GM12872 (cell line): ENCODE measurements around the gene MTA3.

Experiments used
- CTCF ChIP-seq: IDR thresholded peaks from 3 replicates; pipeline ENCODE4 v1.5.1; 2011; ENCODE audit warnings: low read depth, mild to moderate bottlenecking, low read length, moderate library complexity; ENCODE audit not compliant: insufficient read depth

Gene MTA3

GRCh38 chr2:42752314-42752713 is 183.9 kb downstream of the MTA3 start:
- TF ChIP-seq CTCF: no peak

DNA sequence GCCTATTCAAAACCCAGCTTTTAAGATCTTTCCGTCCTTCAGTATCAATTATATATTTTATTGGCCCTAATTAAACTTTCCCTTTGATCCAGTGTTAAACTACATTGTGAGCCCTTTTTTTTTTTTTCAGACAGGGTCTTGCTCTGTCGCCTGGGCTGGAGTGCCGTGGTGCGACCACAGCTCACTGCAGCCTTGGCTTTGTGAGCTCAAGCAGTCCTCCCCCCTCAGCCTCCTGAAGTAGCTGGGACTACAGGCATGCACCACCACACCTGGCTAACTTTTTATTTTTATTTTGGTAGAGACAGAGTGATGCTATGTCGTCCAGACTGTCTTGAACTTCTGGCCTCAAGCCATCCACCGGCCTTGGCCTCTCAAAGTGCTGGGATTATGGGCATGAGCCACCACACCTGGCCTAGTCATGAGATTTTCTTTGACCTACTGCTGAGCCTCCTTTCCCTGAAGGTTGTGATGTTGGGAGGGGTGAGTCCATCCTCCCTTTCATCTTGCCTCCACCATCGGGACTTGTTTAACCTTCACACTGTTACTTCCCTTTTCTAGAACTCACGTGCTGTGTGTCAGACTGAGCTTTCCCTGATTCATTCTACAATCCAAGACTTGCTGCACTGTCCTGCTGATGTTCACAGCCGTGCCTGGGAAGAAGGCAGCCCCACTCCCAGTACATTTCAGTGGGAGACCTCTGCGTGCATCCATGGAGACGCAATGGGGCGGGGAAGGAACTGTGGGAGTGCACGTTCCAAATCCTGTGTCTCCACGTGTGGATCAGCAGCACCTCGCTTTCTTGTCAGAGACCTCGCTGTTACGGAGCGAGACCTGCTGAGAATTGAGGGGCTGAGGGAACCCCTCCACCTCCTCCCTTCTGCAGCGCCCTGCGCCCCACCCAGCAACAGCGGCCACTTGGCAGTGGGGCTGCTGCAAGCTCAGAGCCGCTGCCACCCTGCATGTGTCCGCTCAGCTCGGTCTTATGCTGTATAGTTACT is 184.7 kb downstream of the MTA3 start:
- TF ChIP-seq CTCF: no peak

DNA sequence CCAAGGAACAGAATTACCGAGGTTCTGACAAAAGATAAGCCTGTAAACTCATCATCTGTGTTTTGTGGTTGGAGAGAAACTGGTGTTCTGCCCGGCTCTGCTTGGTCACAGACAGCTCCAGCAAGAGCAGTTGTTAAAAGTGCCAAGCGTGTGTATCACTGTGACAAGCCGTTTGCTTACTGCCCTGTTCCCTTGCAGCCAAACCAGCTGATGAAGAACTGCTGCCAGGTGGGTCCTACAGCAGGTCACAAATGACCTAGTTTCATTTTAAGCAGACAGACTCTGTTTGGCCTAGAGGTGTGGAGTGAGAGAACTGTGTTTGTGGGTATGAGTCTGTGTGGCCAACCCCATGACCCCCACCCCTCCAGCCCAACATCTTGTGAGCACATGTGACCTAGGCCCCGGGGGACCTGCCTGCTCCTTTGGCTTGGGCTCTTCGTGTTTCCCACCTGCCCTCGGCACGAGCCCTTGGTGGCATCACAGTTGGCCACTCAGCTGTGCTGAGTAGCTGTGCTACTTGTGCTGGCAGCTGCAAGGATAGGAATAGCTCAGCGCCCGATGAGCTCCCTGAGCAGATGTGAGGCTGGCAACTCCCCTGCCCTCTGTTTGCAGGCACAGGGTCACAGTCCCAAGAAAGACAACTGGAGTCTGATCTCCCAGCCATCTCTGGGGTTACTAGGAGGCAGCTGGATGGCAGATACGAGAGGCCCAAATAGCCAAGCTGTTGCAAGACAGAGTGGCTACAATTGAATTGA is 185.8 kb downstream of the MTA3 start:
- no peak for TF ChIP-seq CTCF

DNA sequence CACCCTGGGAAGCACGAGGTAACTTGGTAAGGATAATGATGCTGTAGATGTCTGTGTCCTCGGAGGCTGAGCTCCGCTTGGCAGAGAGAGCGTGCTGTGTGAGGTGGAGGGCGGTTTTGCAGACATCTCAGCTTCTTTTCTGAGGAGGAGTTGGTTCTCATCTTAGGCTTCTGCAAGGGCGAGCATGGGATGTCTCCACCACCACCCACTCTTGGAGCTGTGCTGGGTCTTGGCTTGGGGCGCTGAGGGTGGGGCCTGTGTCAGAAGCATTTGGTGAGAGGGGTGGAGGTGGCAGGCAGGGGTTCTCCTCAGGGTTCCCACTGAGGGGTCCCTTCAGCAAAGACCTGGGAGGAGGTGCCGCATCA is 186.3 kb downstream of the MTA3 start:
- no peak for TF ChIP-seq CTCF

- no peak for TF ChIP-seq CTCF
These were observed 186.9 kb downstream of the MTA3 start for GRCh38 chr2:42755191-42755880.

- TF ChIP-seq CTCF: no peak
These were observed 187.8 kb downstream of the MTA3 start for GRCh38 chr2:42756150-42756775.
